ENCODE measurements around the gene ITLN2. TPM values are rescaled to one million over a fixed set of nuclear protein-coding genes. Genes with fewer than 3 reads are reported as not detected.
A peak's percentile ranks its signal among the peaks of the same experiment; 100 is the strongest.

Gene ITLN2
- total RNA-seq (2013; cell fraction: nucleolus; rRNA removed): not detected in 2 replicates
- total RNA-seq (2014; rRNA removed): not detected in 2 replicates
- not detected in 2 replicates for total RNA-seq (2014; rRNA removed; fragmentation: Illumina TruSeq; extraction: Trizol)
- not detected in 2 replicates for total RNA-seq (2021)
- not detected for polyA plus RNA-seq (2011; ENCODE audit: low read depth)
- polyA plus RNA-seq (2011; rRNA removed): 0.07 TPM in 1 of 2 replicates, not detected in the other
- polyA plus RNA-seq (2011; cell fraction: cytosol; rRNA removed): 0.10 TPM in 1 of 2 replicates, not detected in the other
- 0.12 and 0.18 TPM in 2 replicates for polyA plus RNA-seq (2011; cell fraction: nucleus; rRNA removed)
- polyA plus RNA-seq (2012): not detected in 2 replicates
- polyA plus RNA-seq (2014; fragmentation: Illumina TruSeq; extraction: Trizol): not detected in 2 replicates
- polyA plus RNA-seq (2014; fragmentation: Nextera tagmentation; extraction: Ambion mirVana): not detected
- polyA plus RNA-seq (2014; rRNA removed): not detected in 2 replicates
- not detected for polyA plus RNA-seq (2016; fragmentation: Nextera tagmentation; extraction: Ambion mirVana)
- not detected in 2 replicates for polyA minus RNA-seq (2011; rRNA and poly(A)+ RNA removed)
- not detected in 2 replicates for polyA minus RNA-seq (2011; cell fraction: cytosol; rRNA and poly(A)+ RNA removed)
- polyA minus RNA-seq (2011; cell fraction: nucleus; rRNA and poly(A)+ RNA removed): not detected in 2 replicates
- Bru-seq, nascent RNA: percentile 8 among the genes with signal in this experiment
- percentile 13 among the genes with signal in this experiment for BruChase-seq, experiment 1, labeled RNA remaining after a 6-hour chase
- percentile 8 among the genes with signal in this experiment for BruChase-seq, experiment 2, labeled RNA remaining after a 2-hour chase
- long read RNA-seq, experiment 1: 0 reads
- long read RNA-seq, experiment 2: 0 reads

- ChIA-PET POLR2A (interaction anchor here (0.6 to 2.3 kb wide), 5 partner anchors 20 to 227 kb away, joined by 3 to 7 read pairs (median 4); no protein-coding TSS in a partner anchor), RAD21 (ENCODE audit: unreplicated experiment) (interaction anchor here (0.7 to 5.7 kb wide), 24 partner anchors 34 to 279 kb away, joined by 3 to 174 read pairs (median 5); partner anchors contain the start of genes CD244, F11R, LY9 and USF1), CTCF (interaction anchor here (0.5 to 6.6 kb wide), 58 partner anchors 8 to 806 kb away, joined by 3 to 349 read pairs (median 5); partner anchors contain the start of genes CD244, F11R, ITLN1 and KLHDC9), SMC1A (ENCODE audit: uncharacterized antibody, unreplicated experiment) (interaction anchor here (0.6 to 6.8 kb wide), 35 partner anchors 9 to 282 kb away, joined by 3 to 212 read pairs (median 5); partner anchors contain the start of genes CD244, KLHDC9, LY9 and SLAMF7)
- DNase-seq (ENCODE audit: low read depth, low spot score): peak; percentile 16
- no peak for TF ChIP-seq BCL11A (IDR thresholded peaks at IDR 0.05; ENCODE audit: low read depth, low read length)
- TF ChIP-seq IRF4 (IDR thresholded peaks at IDR 0.05; ENCODE audit: low read depth, low read length): 0 out of 2 replicates have a peak, but pooled peaks have one; percentile 8
- peak; percentile 79 to 91 (median 89) for TF ChIP-seq CTCF (IDR thresholded peaks at IDR 0.05 in 2 of 3, conservative IDR thresholded peaks at IDR 0.05 in 1 of 3; ENCODE audit: control insufficient read depth in 2 of 3, extremely low read depth in 1 of 3, insufficient read depth in 1 of 3, low read depth in 3 of 3, low read length in 3 of 3)
- TF ChIP-seq KLF5 (IDR thresholded peaks at IDR 0.05; ENCODE audit: partially characterized antibody): no peak
- peak; percentile 84 for TF ChIP-seq YY1 (IDR thresholded peaks at IDR 0.05; ENCODE audit: low read depth, low read length)
- TF ChIP-seq SMC3 (IDR thresholded peaks at IDR 0.05; ENCODE audit: borderline replicate concordance, low read length): peak; percentile 84
- no peak for TF ChIP-seq ASH2L (IDR thresholded peaks at IDR 0.05; ENCODE audit: borderline replicate concordance, low read depth)
- no peak for TF ChIP-seq NRF1 (conservative IDR thresholded peaks at IDR 0.05; ENCODE audit: low read depth, low read length)
- TF ChIP-seq NR2C1 (IDR thresholded peaks at IDR 0.05): peak; percentile 60
- TF ChIP-seq EP300 (IDR thresholded peaks at IDR 0.05; ENCODE audit: borderline replicate concordance in 1 of 2, control insufficient read depth in 1 of 2, low read depth in 2 of 2, low read length in 2 of 2): no peak
- no peak for TF ChIP-seq TBL1XR1 (IDR thresholded peaks at IDR 0.05; ENCODE audit: low read depth, low read length)
- TF ChIP-seq RAD21 (IDR thresholded peaks at IDR 0.05; ENCODE audit: insufficient read depth, low read depth, low read length): peak; percentile 79
- 0 out of 2 replicates have a peak, but pooled peaks have one; percentile 21 for TF ChIP-seq NR2F1 (conservative IDR thresholded peaks at IDR 0.05)
- no peaks in the 10 kb centered on the region for H3K4me1 ChIP-seq (ENCODE audit: control insufficient read depth, insufficient read depth, low read length)
- FAIRE-seq: peak; percentile 97
- H4K20me1 ChIP-seq (ENCODE audit: control insufficient read depth, insufficient read depth): no peaks in the 10 kb centered on the region
- no peak within 1 kb of the TSS for H3K4me2 ChIP-seq (ENCODE audit: control insufficient read depth, insufficient read depth)
- no peaks in the 10 kb centered on the region for H3K9me3 ChIP-seq (replicated peaks; ENCODE audit: control insufficient read depth, insufficient read depth, low read length)
- no TSS peak for BruUV-seq (replicated peaks)
- H3K27me3 ChIP-seq (replicated peaks in 1 of 2; ENCODE audit: control insufficient read depth in 2 of 2, insufficient read depth in 2 of 2, low read length in 1 of 2): no peaks in the 10 kb centered on the region; a peak in 1 of 4 replicates
- in situ Hi-C loops (cut with MboI) (loop anchor here (5.0 to 25.0 kb wide), 5 partner anchors 117 to 542 kb away; partner anchors contain the start of gene VANGL2), intact Hi-C loops (cut with micrococcal nuclease; ENCODE audit: unreplicated experiment) (no loop called here)
- ATAC-seq: peak; percentile 90
- WGBS (ENCODE audit: insufficient coverage, insufficient replicate concordance, low lambda C conversion rate, missing lambda C conversion rate): 49% methylated on average over 8 of the region's 8 CpGs
- no peak within 1 kb of the TSS for H3K4me3 ChIP-seq
- H2AFZ ChIP-seq (ENCODE audit: control insufficient read depth, low read depth, low read length): peak within 1 kb of the TSS; percentile 20; the same call in 1 of the 2 replicates
- H3K79me2 ChIP-seq (ENCODE audit: control insufficient read depth, insufficient read depth, low read length): no peaks in the 10 kb centered on the region
- no peak within 1 kb of the TSS for H3K27ac ChIP-seq (ENCODE audit: control insufficient read depth, insufficient read depth)
- no peaks in the 10 kb centered on the region for H3K36me3 ChIP-seq (ENCODE audit: control insufficient read depth in 2 of 2, insufficient read depth in 2 of 2, low read length in 1 of 2)
- no peak within 1 kb of the TSS for H3K9ac ChIP-seq (ENCODE audit: control insufficient read depth, insufficient read depth, low read length)
These were observed at the start of gene ITLN2 for GRCh38 chr1:160954158-160955104. TSS of gene ITLN2 (minus strand) at chr1:160954809. CDS start at chr1:160954741, 68 bp downstream.
